ENCODE results near the gene OGA. TPM values are rescaled to one million over a fixed set of nuclear protein-coding genes. Genes with fewer than 3 reads are reported as not detected.

Gene OGA
- total RNA-seq, 1 donor from 2014 or later, result 191 TPM

DNA sequence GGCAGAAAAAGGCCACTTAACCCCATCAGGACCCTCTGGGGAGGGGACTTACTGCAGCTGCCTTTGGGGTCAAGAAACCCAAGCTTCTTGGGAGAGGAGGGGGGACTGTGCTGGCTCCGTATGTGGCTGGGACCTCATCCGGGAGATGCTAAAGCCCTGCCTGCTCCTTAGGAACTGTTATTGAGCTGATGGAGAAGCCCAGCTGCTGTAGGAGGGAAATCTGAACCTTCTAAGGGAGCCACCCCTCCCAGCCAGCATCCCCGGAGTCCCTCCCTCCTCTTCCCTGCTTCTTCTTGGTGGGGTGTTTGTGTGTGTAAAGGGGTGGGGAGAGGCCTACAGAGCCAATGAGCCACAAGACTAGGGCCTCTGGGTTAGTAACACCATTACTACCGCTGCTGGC lies 17.1 kb upstream of the OGA start:
- peak; percentile 55 for DNase-seq

DNA sequence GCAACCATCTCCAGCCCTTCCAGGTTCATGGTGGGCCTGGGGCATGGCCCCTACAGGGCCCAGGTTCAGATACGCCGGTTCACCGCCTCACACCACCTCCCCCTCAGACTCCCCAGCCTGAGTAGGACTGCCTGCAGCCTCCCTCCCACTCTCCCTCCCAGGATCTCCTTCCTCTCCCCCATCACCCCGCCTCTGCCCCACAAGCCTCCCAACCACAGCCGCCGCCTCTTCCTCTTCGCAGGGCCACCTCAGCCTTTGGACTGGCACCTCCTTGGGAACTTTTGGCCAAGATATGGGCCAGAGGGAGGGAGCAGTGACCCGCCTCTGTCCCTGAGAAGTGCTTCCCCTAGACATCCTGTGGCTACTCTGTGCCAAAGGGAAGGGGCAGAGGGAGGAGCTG lies 16.1 kb upstream of the OGA start:
- no peak for DNase-seq

DNA sequence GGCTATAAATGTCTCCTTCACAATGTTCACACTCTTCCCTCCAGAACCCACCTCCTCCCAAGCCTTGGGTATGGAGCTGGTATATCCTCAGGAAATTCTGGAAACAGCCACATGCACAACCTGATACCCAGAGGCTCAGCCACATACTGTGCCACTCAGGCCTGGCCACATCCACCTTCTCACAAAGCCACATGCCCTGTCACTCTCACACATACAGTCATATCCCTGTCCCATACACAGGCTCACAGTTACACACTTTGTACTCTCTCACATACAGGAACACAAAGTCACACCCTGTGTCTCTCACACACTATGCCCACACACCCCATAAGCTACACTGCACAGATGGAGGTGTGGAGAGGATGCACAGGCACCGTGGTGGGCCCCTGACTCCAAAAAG lies 15.2 kb upstream of the OGA start:
- no peak for DNase-seq

DNA sequence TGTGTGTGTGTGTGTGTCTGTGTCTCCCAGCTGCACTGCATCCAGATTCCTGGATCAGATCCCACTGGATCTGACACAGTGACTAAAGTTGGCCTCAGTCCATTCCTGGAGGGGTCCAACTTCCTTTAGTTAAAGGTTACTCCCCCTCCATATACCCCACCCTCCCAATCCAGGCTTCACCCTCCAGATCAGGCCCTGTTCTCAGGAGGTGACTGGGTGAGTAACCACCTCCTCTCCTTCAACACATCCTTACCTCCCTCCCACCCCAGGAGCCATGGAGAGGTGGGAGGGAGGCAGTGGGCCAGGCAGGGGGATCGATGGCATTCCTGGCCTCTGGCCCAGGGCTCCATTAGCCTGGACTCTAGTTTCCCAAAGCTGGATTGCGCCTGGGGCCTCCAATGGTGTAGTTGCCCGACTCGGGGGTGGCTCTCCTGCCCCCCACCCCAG lies 14.1 kb upstream of the OGA start:
- peak; percentile 32 for DNase-seq

DNA sequence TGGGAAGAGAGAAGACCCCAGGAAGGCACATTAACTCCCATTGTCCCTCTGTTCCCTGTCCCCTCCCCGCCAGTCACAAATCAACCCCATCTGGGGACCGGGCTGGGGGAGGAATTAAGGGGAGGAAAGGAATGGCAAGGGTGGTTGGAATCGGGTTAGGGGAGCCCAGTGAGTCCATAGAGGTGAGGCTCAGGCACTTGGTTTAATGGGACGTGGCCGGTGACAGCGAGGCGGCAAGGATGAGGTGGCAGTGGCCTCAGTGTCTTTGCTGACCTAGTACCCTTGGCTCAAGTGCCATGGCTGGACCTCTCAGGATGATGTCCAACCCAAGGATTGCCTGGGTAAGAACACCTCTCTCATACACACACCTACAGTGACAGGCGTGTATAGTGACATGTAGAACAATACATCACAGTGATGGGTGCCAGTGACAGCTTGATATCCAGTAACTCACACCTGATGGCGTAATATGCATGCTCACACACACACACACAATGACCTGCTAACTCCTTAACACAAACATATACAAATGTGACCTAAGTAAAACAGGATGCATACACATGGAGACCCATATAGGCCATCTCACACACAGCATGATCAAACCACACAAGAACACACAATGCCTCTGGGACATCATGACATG lies 13.0 kb upstream of the OGA start:
- no peak for DNase-seq

DNA sequence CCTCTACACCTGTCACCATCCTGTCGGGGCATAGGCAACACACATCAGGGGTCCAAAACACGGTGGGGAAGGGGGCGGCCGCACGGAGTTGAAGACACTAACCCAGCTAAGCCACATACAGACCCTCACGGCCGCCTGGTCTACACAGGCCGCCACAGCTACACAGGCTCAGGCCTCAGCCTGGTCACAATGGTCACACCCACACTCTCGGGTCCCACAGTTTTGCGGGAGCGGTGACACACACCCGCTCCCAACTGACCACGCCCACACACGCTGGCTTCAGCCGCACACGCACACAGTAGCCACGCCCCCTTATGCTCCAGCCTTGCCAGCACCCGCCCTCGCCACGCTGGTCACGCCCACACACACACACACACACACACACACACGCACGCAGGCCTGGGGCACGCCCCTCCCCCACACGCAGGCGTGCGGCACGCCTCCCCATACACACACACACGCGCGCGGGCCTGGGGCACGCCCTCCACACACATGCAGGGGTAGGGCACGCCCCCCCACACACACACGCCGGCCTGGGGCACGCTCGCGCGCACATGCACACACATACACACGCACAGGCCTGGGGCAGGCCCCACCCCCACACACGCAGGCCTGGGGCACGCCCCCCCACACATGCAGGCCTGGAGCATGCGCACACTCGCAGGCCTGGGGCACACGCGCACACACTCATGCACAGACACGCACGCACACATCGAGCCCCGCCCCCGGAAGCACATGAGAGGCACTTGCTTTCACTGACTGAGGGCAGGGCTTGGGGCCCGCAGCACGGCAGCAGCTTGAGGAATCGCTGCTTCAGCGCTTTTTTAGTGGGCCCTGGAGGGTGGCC lies 12.3 kb upstream of the OGA start:
- peak; percentile 94 for DNase-seq

DNA sequence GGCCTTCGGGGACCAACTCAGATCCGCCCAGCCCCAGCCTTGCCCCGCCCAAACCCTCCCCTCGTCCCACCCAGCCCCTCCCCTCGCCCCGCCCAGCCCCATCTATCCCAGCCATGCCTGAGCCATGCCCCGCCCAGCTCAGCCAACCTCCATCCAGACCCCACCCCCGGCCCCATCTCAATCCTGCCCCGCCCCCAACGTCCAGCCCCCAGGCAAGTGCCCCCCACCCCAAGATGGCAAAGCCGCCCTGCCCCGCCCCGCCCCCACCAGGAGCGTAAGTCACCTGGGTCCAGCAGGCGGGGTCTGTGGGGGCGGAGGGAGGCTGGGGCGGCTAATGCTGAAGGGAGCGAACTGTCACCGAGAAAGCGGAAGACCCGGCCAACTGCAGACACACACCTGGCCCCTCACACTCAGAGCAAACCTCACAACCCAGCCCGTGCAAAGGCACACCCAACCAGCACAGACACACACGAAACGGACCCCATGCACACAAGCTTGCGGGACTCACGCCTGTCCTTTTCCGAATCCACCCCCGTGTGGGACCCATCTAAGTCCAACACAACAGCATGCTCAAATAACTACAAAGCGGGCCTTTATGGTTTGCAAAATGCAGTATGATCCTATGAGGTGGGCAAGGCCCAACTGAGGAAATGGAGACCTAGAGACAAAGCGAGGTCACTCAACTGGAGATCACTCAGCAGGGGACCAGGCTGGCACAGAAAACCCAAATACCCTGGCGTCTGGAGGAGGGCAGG lies 11.5 kb upstream of the OGA start:
- DNase-seq, result peak; percentile 83

DNA sequence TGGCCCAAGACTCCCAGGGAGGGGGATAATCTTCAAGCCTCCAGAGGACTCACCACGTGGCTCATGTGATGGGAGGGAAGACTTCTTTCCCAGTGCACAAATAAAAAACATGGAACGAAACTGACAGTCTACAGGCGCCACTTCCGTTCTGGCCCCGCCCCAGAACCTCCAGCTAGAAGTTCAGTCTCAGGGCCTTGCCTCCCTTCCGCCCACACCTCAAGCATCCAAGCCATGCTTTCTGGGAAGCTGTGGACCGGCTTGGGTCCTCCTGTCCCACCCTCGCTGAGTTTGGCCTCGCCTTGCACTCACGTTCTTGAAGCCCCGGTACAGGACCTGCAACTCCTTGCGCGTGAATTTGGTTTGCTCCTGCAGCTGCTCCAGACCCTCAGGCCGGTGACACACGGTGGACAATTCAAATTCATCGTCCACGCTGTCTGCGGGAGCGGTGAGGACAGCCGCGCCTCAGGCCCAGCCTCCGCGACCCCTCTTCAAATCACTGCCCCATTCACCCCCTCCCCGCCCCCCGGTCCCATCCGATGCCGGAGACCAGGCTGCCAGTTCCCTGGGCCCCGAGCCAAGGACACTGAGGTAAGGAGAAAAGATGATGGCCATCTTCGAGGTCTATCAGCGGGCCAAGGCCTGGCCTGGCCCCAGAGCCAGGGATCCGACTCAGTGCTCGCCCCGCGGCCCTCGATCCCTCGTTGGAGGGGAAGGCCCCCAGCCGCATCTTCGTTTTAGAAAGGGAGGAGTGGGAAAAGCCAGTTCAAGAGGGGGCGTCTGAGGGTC lies 10.7 kb upstream of the OGA start:
- no peak for DNase-seq

DNA sequence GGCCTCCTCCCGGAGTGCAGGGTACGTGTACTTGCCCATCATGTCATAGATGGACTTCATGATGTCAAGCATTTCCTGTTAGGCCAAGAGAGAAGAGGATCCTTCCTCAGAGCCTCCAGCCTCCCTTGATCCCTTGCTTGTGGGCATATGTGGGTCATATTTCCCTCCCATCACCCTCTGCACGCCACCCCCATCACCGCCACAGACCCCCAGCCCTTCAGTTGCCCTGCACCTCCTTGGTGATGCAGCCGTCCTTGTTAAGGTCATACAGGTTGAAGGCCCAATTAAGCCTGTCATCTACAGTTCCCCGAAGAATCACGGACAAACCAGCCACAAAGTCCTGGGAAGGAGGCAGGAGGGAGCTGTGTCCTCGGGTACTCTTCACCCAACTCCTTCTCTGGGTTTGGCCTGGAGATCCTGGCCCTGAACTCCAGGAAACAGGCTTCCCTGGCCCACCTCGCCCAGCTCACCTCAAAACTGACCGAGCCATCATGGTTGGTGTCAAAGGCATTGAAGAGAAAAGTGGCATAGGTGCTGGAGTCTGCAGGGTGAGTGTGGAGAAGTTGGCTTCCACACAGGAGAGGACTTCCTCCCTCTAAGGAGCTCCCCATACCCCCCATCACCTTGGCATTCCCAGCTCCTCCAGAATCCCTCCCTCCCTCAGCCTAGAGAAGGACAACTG lies 9.8 kb upstream of the OGA start:
- no peak for DNase-seq

DNA sequence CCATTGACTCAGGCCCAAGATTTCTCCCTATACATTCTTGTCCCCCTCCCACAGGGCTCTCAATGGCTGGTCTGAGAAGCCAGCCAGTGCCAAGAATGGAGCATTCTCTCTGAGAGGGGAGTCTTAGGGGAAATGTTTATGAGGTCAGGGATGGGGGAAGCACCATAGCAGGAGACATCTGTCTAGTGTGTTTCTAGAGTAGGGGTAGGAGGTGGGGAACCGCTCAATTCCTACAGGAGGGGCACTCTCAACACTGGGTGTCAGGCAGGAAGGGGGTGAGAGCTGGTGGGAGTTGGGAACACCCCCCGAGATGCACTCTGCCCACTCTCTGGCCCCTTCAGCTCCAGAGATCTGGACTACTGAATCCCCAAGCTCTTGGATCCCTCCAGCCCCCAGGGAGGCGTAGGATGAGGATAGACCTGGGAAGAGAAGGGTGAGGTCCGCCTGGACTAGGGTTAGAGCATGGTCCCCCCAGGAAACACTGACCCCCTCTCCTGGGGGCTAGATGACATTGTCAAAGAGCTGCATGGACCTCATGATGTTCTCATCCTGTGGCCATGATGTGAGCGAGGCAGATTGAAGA lies 8.7 kb upstream of the OGA start:
- DNase-seq, result no peak

DNA sequence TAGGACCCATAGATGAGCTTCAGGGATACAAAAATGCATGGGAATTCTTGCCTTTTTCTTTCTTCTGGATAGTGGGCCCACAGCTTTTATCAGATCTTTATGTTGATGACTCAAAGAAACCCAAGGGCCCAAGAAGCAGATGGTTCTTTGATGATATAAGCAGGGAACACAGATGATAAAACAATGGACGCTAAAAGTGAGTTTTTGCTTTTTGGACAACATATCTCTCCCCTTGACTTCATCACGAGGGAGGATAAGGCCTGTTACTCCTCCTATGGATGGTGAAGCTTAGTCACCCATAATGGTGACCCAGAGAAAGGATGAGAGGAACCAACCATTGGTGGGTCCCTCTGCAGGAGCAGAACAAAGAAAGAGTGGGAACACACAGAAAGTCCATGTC lies 6.5 kb upstream of the OGA start:
- DNase-seq, result no peak

DNA sequence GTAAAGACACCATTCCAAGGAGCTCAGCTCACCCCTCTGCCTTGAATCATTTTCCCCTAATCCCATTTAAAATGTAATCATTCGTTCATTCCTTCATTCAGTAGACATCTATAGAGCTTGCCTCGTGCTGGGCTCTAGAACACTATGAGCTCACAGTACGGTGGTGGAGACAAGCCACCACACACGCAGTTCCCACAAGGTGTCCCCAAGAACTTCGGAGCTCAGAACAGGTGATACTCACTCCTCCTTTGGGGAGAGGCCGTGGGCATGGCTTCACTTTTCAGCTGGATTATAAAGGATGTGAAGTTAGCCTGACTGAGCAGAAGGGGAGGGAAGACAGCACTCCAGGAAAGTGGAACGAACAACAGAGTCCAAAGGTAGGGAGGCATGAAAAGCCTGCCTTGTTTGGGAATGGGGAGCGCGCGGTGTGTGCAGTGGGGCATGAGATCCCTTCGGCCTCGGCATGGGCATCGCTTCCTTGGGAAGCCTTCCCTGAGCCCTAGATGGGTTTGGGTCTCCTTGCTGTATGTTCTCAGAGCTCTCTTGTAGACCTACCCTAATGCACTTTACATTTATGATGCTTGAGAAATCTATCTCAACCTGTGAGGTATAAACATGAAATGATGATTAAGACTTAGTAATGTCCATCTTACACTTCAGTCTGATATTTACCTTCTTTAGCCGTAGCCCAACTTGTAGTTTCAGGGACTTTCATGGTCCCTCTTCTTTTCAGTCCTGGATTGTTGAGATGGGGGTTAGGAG lies 809 bp upstream of the OGA start:
- DNase-seq, result no peak

DNA sequence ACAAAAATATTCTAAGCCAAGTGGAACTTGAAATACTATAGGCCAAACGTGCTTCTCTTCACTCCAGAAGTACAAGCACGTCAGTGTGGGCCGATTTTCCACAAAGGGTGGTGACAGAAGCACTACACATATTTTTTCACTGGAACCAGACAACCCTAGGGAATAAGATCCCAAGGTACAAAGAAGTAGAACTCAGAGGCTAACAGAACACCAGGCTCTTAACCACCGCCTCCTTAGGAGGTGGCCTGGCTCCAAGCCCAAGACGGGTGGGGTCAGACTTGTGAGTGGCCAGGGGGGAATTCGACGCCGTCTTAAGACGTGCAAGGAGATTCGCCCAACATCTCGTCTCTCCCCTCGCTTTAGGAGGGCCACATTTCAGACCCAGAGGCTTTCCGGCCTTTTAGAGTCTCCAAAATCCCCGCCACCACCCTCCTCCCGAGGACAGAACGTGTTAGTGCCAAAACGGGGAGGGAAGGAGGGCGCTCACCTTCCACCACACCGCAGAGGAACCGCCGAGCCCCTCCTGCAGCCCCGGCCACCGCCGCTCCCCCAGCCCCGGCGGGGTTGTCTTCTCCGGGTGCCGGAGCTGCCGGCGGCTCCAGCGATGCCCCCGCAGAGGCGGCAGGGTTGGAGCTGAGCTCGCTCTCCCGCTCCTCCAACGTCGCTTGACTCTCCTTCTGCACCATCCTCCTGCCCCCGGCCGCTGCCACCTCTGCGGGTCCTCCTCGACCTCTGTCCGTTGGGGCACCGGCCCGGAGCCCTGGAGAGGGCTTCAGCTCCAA lies 716 bp downstream of the OGA start:
- peak; percentile 93 for DNase-seq

DNA sequence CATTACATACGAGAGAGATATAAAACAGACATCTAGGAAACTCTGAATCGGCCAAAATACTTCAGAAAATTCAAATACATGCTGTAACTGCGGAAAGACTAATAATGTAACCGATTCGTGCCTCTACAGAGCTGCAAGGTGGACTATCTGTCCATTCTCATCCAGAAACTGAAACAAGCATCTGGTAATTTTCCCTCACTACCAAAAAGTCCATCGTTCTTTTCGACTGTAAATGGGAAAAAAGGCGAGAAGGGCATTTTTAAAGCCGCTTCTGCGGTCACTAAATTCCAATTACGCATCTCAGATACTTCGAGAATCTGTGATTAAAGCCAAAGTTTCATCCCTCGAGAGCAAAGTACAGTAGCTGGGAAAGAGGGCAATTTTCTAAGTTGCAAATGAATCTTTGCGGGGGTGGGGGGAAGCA lies 1.3 kb downstream of the OGA start:
- no peak for DNase-seq

DNA sequence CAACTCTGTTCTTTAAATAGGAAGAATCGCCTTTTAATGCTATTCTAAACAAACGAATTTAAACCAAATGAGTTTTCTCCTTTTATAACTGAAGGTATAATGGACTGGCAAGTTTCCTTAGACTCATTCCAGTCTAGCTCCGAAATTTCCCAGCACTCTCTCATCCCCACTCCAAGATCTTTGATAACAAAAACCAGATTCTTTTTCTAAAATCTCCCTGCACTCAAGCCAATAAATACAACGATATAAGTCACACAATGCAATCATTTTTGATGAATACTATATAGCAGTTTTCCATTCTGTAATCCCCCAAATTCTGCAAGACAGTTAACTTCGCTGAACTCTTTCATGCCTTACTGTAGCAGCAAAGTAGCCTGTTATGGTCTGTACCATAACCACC lies 1.9 kb downstream of the OGA start:
- peak; percentile 35 for DNase-seq

DNA sequence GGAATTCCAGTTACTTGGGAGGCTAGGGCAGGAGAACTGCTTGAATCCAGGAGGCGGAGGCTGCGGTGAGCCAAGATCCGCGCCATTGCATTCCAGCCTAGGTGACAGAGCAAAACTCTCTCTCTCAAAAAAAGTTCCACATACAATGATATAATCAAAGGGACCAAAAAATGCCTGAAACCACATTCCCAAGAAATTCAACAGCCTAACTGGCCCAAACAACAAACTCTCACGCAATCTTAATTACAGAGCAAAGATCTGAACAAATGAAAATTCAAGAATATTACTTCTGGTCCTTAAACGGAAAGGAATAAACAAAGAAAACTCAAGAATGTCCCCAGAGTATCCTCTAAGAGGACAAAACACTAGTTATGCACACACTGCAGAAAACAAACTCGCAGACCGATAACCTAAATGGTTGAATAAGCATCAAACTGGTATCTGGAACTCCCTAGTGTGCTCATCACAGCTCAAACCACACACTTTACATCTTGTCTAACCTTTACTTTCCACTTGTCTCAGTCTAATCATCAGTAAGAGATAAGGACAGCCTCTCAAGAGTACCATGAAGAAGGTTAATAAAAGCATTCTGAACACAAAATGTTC lies 3.7 kb downstream of the OGA start:
- DNase-seq, result no peak

DNA sequence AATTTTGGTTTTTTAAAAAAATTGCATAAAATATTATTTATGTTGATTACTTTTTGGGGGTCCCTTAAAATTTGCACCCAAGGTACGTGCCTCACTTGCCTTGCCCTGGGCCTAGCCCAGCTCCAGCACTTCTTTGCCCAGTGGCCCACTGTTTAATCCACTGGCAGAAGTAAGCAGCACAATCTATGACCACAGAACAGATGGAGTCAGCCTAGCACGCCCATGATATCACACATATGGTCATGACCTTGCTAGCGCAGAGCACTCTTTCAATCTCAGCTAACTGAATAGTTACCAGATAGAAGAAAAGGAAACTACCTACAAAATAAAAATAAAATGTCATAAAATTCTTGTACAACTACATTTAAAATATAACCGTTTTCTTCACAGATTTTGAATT lies 5.6 kb downstream of the OGA start:
- no peak for DNase-seq

DNA sequence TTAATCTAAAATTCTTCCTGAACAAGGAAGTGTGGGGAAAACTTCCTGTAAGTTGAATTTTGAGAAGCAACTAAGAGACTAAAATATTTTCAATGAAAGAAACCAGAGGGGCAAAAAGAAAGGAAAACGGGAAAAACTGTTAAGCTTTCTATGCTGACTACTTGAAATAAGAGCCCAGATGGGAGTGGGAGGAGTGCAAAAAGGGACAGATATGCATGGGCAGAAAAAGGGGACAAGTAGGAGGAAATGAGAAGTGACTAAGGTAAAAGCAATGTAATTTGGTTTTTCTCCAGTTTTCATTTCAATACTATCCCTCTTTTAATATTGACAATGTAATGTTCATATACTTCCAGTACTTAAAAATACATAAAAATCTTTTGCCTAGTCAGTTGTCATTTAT lies 11.1 kb downstream of the OGA start:
- DNase-seq, result no peak

DNA sequence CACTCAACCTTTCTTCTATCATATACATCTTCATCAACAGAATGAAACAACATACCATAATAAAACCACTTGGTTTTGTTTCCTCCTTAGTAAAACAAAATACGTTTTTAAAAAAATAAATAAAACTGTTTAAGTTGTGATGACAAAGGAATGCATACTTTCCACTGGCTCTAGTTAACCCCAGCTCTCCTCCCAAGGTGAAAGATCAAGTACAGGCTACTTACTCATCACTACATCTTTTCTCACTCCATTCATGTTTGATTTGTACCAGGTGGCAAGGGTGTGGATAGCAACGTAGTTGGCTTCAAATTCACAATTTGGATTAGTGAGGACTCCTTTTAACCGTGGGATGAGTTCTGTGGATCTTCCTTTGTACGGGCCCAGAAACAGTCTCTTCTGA lies 14.7 kb downstream of the OGA start:
- no peak for DNase-seq
